HG03575 (cell line): Measurements from ENCODE around the gene ZNF391.
"Not testable (repeated sequence)": the region's sequence is repeated elsewhere in the genome, so short reads cannot be mapped to it uniquely, and the experiment has no call there.

Source experiments
- ATAC-seq: cut with Tn5 transposase; IDR thresholded peaks from one replicate; pipeline ENCODE4 v1.9.1; 2021; ENCODE audit not compliant: unreplicated experiment, insufficient number of reproducible peaks, low FRiP score; ENCODE audit errors: extremely low read depth

ZNF391 gene

DNA sequence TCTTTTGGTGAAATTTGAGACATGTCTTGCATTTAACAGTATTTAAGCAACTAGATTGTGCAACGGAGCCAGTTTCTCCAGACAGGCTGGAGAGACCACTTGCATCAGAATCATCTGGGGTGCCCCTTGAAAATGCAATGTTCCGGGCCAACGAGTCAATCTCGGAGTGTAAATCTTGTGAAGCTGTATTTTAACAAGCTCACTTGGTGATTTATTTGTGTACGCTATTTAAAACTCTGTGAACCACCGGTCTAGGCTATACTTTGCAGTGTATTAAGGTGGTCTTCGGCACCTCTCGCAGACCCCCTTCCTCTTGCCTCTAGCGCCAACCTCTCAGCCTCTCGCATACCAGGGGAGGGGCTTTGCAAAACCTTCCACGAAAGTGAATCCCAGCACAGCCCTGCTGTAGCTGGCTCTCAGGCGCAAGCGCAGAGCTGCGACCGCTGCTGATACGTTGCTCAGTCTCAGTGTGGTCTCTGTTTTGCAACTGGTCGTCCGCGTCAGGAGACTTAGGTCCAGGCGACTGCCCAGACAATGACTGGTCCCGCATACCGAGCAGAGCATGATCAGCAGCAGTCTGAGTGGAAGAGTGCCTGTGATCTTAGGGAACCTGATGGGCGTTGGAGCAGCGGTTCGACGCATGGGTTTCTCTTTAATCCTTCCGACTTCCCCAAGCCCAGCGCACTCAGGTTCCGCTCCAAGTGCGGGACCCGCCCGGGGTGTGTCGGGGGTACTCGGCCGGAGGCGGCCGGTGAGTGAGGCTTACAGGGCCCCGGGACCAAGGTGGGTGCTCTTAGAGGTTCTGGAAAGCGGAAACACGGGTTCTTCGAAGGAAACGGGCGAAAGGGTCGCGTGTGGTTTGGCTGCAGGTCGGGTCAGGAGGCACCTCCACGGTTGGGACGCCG, at the start of gene ZNF391:
Gene ZNF391 (plus strand): TSS at position 467 of the 905 bp plus-strand sequence. CDS start 11,612 bp downstream, outside the sequence.
- peak; percentile 44 for ATAC-seq

DNA sequence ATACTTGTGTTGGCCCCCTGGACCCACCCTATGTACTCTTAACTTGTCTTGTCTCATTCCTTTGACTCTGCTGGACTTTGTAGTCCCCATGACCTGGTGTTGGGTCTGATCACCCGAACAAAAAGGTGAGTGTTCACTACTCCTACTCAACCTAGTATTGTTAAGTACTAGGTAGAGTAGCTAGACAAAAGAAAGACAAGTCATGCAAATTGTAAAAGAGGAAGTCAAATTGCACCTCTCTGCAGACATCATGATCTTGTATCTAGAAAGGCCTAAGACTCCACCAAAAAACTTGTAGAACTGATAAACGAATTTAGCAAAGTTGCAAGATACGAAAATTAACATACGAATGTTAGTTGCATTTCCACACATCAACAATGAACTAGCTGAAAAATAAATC, 35.7 kb upstream of the ZNF391 start:
- no peak for ATAC-seq

DNA sequence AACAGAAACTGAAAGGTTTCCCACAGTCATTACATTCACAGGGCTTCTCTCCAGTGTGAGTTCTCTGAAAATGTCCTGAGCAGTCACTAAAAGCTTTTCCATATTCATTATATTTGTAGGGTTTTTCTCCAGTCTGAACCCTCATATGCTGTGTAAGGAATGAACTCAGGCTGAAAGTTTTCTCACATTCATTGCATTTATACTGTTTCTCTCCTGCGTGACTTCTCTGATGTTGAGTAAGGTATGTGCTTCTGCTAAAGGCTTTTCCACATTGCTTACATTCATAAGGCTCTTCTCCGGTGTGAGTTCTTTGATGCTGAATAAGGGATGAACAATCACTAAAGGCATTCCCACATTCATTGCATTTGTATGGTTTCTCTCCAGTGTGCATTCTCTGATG, 29.8 kb upstream of the ZNF391 start:
- no peak for ATAC-seq

DNA sequence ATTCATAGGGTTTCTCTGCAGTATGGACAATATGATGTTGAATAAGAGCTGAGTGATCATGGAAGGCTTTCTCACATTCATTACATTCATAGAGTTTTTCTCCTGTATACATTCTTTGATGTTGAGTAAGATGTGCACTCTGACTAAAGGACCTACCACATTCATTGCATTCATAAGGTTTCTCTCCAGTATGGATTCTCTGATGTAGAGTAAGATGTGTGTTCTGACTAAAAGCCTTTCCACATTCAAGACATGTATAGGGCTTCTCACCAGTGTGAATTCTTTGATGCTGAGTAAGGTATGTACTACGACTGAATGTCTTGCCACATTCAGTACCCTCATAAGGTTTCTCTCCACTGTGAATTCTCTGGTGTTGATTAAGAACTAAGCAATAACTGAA, 29.3 kb upstream of the ZNF391 start:
- ATAC-seq = no peak

DNA sequence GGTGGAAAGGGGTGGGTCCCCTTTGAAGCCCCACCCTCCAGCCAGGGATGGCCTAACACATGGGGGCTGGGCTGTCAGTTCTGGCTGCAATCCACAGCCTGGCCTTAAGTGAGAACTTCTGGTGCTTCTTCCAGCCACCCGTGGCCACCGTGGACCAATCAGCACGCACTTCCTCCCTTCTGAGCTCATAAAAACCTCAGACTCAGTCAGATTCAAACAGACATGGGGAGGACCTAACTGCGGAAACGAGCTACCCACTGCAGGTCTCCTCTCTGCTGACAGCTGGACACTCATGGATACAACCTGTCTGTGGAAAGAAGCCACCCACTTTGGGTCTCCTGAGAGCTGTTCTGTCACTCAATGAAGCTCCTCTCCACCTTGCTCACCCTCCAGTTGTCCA, 20.4 kb upstream of the ZNF391 start:
- no peak for ATAC-seq

DNA sequence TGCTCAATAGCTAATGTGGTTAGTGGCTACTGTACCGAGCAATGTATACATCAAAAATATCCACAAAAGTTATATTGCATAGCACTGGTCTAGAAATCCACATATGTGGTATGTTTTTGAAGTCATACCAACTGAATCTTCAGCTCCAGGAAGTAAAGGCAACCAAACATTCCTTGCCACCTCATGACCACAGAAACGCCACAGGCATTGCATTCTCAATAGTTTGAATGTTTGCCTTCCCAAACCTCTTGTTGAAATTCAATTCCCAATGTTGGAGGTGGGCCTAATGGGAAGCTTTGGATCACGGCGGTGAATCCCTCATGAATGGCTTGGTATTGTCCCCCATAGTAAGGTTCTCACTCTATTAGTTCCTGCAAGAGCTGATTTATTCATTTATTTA, 18.2 kb upstream of the ZNF391 start:
- no peak for ATAC-seq

DNA sequence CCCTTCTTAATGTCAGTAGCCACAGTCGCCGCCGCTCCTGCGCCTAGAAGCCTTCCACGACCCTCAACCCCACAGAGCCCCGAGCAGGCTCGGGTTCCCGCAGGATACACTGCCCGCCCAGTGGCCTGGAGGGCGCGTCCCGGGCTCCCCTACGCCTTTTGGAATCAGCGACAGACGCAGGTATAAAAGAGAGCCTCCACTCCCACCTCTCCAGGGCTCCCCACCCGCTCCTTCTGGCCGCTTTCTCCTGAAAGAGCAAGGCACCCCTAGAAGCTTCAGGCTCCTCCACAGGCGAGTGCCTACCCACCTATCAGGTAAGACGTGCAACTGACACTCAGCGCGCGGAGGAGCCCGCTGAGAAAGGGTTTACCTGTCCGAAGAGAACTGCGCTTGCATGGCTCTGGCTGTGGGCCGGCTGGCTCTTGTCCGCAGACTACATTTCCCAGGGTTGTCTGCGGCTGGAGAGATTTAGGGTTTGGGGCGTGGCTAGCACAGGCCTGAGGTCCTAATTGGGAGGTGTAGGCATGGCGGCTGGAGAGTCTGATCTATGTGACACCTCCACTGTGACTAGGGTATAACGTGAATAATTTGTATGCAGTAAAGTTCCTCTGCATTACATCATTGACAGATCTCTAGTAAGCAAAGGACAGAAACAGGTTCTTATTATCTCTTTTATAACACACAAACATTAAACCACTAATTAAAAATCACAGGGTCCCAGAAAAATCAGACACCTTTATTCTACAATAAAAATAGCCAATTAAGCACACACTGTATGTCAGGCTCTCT, 13.5 kb upstream of the ZNF391 start:
- ATAC-seq = peak; percentile 74

DNA sequence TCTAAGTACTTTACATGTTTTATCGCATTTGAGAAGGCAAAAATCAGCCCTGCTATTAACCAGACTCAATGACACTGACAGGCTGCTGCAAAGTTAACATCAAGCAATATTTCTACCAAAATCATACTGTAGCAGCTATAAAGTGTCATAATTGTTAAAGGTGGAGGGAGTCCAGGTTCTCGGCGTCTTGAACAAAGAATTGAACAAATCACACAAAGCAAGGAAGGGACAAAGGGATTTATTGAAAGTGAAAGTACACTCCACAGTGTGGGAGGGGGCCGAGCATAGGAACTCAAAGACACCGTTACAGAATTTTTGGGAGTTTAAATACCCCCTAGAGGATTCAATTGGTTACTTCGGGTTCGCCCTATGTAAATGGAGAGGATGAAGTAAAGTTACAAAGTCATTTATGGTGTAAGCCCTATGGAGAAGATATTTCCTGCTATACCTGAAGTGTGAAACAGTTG, 12.9 kb upstream of the ZNF391 start:
- ATAC-seq = no peak

DNA sequence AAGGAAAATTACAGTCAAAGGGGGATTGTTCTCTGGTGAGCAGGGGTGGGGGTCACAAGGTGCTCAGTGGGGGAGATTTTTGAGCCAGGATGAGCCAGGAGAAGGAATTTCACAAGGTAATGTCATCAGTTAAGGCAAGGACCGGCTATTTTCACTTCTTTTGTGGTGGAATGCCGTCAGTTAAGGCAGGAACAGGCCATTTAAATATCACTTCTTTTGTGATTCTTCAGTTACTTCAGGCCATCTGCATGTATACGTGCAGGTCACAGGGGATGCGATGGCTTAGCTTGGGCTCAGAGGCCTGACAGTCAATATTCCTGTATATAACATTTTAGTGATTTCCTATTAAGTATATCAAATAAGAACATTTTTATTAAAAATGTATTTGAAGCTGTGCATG, 10.2 kb upstream of the ZNF391 start:
- ATAC-seq = not testable (repeated sequence)

DNA sequence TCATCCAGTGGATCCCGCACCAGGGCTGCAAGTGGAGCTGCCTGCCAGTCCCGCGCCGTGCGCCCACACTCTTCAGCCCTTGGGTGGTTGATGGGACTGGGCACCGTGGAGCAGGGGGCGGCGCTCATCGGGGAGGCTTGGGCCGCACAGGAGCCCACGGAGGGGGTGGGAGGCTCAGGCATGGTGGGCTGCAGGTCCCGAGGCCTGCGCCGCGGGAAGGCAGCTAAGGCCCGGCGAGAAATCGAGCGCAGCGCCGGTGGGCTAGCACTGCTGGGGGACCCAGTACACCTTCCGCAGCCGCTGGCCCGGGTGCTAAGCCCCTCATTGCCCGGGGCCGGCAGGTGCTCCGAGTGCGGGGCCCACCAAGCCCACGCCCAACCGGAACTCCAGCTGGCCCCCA, 7.6 kb upstream of the ZNF391 start:
- not testable (repeated sequence) for ATAC-seq

DNA sequence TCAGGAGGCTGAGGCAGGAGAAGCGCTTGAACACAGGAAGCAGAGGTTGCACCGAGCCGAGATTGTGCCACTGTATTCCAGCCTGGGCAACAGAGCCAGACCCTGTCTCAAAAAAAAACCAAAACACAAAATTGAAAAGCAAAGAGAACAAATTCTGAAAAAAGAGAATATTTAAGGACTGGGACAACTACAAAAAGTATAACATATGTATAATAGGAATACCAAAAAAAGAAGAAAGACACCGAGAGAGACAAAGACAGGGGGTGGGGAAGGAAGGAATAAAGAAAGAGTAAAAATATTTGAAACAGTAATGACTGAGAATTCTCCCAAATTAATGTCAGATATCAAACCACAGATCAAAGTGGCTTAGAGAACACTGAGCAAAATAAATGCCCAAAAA, 5.5 kb upstream of the ZNF391 start:
- no peak for ATAC-seq

DNA sequence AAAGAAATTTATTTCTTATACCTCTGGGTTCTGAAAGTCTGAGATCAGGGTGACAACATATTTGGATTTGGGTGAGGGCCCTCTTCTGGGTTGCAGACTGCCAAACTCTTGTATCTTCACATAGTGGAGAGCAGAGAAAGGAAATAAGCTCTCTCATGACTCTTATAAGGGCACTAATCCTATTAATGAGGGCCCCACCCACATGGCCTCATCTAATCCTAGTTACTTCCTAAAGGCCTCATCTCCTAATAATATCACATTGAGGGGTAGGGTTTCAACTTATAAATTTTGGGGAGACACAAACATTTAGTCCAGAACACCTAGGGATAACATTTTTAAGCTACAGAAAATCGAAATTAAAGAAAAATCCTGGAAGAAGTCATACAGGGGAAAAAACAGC, 5.1 kb upstream of the ZNF391 start:
- no peak for ATAC-seq

DNA sequence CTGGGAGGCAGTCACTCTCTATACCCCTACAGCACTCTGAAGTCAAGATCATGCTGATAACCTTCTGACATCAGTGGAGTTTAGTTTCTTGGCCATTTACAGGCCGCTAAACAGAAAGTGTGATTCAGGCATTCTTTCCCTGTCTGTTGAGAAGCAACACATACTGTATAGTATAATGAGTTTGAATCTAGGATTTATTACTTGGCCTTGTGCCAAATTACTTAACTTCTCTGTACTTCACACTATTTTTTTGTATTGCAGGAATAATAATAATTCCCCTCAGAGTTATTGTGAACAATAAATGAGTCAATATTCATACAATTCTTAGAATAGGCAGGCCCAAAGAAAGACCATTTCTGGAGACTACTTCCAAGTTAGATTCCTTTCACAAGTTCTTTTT, 4.1 kb downstream of the ZNF391 start:
- no peak for ATAC-seq

DNA sequence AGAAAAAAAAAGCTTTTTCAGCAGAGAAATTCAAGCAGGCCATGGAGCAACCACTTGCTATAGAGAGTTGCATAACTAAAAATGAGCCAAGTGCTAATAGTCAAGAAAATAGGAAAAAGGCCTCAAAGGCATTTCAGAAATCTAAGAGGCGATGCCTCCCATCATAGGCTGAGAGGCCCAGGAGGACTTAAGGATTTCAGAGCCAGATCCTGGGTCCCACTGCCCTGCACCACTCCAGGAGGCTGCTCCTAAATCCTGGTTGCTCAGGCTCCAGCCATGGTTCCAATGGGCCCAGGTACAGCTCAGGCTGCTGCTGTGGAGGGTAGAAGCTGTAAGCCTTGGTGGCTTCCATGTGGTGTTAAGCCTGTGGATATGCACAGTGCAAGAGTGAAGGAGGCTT, 5.5 kb downstream of the ZNF391 start:
- ATAC-seq = no peak

DNA sequence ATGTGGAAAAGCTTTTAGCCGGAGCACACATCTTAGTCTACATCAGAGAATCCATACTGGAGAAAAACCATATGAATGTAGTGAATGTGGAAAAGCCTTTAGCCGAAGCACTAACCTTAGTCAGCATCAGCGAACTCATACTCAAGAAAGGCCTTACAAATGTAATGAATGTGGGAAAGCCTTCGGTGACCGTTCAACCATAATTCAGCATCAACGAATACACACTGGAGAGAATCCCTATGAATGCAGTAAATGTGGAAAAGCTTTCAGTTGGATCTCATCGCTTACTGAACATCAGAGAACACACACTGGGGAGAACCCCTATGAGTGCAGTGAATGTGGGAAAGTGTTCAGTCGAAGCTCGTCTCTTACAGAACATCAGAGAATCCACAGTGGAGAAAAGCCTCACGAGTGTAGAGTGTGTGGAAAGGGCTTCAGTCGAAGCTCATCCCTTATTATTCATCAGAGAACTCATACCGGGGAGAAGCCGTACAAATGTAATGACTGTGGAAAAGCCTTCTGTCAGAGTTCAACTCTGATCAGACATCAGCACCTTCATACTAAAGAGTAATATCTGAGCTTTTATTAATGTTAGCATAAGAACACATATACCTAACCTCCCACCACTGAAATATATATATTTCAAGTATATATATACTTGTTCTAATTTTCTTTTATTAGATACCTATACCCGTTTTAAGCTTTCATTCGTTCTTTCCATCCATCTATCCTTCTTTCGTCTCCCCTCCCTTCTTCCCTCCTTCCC, 12.5 kb downstream of the ZNF391 start:
- ATAC-seq = no peak

DNA sequence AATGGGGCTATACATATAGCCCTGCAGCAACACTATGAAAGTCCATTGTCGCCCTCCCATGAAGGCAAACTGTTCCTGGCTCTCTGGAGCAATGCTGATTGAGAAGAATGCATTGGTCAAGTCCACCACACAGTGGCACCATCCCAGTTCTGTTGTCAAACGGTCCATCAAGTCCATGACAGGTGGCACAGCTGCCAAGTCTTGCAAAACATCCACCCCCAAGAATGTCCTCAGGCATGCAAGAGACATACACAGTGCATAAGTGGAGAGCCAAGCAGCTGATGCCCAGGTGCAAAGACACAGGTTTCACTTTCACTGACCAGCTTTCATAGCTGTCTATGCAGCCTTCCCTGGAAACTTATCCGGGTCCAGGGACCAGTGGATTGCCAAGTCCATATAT, 17.5 kb downstream of the ZNF391 start:
- ATAC-seq = no peak

DNA sequence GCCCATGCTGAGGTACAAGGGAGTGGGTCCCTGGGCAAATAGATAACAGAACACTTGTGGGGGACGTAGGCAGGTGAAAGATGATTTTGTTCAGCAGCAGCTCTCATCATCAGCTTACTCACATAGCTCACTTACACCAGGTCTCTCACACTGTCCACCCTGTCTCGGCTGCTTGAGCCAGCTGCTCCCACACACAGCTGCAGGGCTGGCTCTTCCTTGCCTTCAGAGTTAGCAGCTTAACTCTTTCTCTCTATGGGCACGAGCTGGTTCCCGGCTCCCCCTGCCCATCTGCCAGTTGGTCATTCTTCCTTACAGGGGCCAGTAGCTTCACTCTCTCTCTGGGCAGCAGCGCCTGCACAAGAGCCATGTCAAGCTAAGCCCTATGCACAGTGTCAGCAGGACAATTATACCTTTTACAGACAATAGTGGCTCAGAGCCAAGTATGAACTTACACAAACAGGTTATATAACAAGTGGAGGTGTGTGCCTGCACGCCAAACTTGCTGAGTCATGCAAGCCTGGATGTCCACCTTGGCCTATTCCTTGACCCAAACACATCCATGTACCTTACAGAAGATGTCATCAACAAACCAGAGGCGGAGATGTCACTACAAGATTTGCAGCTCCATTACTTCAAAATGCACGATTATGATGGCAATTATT, 18.7 kb downstream of the ZNF391 start:
- no peak for ATAC-seq

DNA sequence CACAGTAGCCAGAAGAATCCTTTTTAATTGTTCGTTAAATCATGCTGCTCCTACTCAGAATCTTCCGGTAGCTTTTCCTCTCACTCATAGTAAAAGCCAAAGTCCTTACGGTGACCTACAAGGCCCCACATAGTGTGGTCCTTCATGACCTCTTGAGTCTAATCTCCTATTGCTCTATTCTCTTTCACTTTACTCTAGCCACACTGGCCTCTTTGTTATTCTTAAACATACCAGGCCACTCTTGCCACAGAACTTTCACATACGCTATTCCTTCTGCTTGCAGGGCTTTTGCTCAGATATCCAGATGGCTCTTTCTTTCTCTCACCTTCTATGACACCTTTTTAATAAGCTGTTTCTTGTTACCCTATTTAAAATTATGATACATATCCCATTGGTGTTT, 25.7 kb downstream of the ZNF391 start:
- no peak for ATAC-seq

DNA sequence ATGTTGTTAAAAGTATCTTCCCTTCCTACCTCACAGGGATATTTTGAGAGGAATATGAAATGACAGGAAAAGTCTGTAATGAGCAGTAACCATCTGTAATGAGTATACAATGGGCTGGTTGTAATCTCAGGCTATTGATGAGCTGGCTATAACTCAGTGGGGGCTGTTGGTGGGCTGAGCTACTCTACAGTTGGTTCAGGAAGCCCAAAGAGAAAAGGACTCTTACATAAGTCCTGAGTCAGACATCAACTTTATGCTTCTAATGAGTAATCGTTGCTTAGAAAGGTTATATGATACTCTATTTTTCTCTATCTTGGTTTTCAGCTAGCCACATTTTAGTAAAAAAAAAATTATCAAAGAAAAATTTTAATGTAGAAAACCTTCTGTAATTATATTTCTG, 26.4 kb downstream of the ZNF391 start:
- no peak for ATAC-seq
